K562 (cell line): ENCODE data around the gene TAL1. TPM values are rescaled to one million over a fixed set of nuclear protein-coding genes. Genes with fewer than 3 reads are reported as not detected.

Experiments
- BACH1 ChIP-seq: fragments of 200-800 bp; sonication (Bioruptor generic); IDR thresholded peaks from 2 replicates; pipeline ENCODE4 v1.6.1; 2016; ENCODE audit warnings: missing genetic modification characterization, missing compliant biosample characterization
- CHCHD3 ChIP-seq: fragments of 250-450 bp; sonication (Bioruptor Pico); IDR thresholded peaks from 2 replicates; pipeline ENCODE4 v2.1.2; 2022; ENCODE audit warnings: mild to moderate bottlenecking
- CLOCK ChIP-seq: fragments of 250-450 bp; sonication (Bioruptor Pico); IDR thresholded peaks from 2 replicates; pipeline ENCODE4 v1.4.0; 2020; ENCODE audit warnings: mild to moderate bottlenecking, moderate library complexity, borderline replicate concordance
- HDAC6 ChIP-seq: IDR thresholded peaks from 2 replicates; pipeline ENCODE4 v1.6.1; 2012; ENCODE audit warnings: low read depth, mild to moderate bottlenecking, control low read depth, inconsistent platforms, low read length, moderate library complexity
- KAT8 ChIP-seq: fragments of 450-650 bp; IDR thresholded peaks from 2 replicates; pipeline ENCODE4 v1.6.1; 2016; ENCODE audit warnings: low read depth, mild to moderate bottlenecking
- MTF1 ChIP-seq: fragments of 250-450 bp; sonication (Bioruptor Pico); IDR thresholded peaks from 2 replicates; pipeline ENCODE4 v1.9.0; 2021; ENCODE audit warnings: moderate library complexity, mild to moderate bottlenecking, inconsistent platforms, borderline replicate concordance
- NONO ChIP-seq, 2 experiments: fragments of 200-400 bp in 1 of 2; fragments of 450-650 bp in 1 of 2; formaldehyde crosslinking in 1 of 2; IDR thresholded peaks; 2 replicates each; pipeline ENCODE4 v1.6.1; 2017; ENCODE audit warnings: low read depth in 2 of 2, mild to moderate bottlenecking in 2 of 2, moderate library complexity in 2 of 2, low read length in 1 of 2
- NR2F6 ChIP-seq: fragments of 450-650 bp; formaldehyde crosslinking; IDR thresholded peaks from 2 replicates; pipeline ENCODE4 v1.4.0; 2020; ENCODE audit warnings: mild to moderate bottlenecking
- PTBP1 ChIP-seq: fragments of 200-400 bp; formaldehyde crosslinking; IDR thresholded peaks from 2 replicates; pipeline ENCODE4 v1.6.1; 2017; ENCODE audit warnings: low read depth, low read length
- RBM17 ChIP-seq: fragments of 200-400 bp; formaldehyde crosslinking; IDR thresholded peaks from 2 replicates; pipeline ENCODE4 v1.6.1; 2017; ENCODE audit warnings: low read depth, mild to moderate bottlenecking, low read length, borderline replicate concordance
- RFX1 ChIP-seq: fragments of 450-650 bp; IDR thresholded peaks from 2 replicates; pipeline ENCODE4 v1.6.1; 2016; ENCODE audit warnings: mild to moderate bottlenecking, moderate library complexity
- SAP30 ChIP-seq: fragments of 200-600 bp; sonication (generic); IDR thresholded peaks from 2 replicates; pipeline ENCODE4 v1.6.1; 2012; ENCODE audit warnings: borderline replicate concordance, low read depth, mild to moderate bottlenecking, moderate library complexity, low read length, control low read depth, inconsistent platforms; ENCODE audit not compliant: insufficient read depth, poor library complexity, severe bottlenecking
- TAF15 ChIP-seq: fragments of 200-400 bp; formaldehyde crosslinking; IDR thresholded peaks from 2 replicates; pipeline ENCODE4 v1.6.1; 2017; ENCODE audit warnings: mild to moderate bottlenecking, low read depth, low read length, moderate library complexity
- ZBED1 ChIP-seq: IDR thresholded peaks from 2 replicates; pipeline ENCODE4 v1.6.1; 2014
- ZHX1 ChIP-seq: fragments of 150-350 bp; conservative IDR thresholded peaks from 2 replicates; pipeline ENCODE4 v1.6.1; 2014; ENCODE audit warnings: low read length
- ZNF384 ChIP-seq: IDR thresholded peaks from 2 replicates; pipeline ENCODE4 v1.6.1; 2012; ENCODE audit warnings: low read depth, low read length, improper control_type of control experiment
- ZNF609 ChIP-seq: sonication (generic); formaldehyde crosslinking; IDR thresholded peaks from 2 replicates; pipeline ENCODE4 v1.8.1; 2023; ENCODE audit warnings: missing genetic modification reagents, mild to moderate bottlenecking, borderline replicate concordance
- ZNF75A ChIP-seq: fragments of 450-650 bp; formaldehyde crosslinking; IDR thresholded peaks from 2 replicates; pipeline ENCODE4 v1.4.0; 2020; ENCODE audit warnings: mild to moderate bottlenecking
- polyA plus RNA-seq, 8 experiments: library from polyadenylated mRNA; depleted of rRNA in 4 of 8; stranded (reverse) in 5 of 8; unstranded in 3 of 8; fragments of >200 nt; fragmentation: Nextera tagmentation in 2 of 8; fragmentation: Illumina TruSeq in 1 of 8; extraction: Ambion mirVana in 2 of 8; extraction: Trizol in 1 of 8; gene quantifications; 2 replicates each; pipeline versions ENCODE4 v1.2.1 to v1.2.3, GENCODE V29; 2011 to 2014; ENCODE audit warnings: inconsistent platforms in 1 of 8, missing spikeins in 1 of 8
- total RNA-seq, 7 experiments: library from RNA; depleted of rRNA in 6 of 7; stranded (reverse); fragments of >200 nt in 6 of 7; fragmentation: Illumina TruSeq in 2 of 7; extraction: Trizol in 2 of 7; gene quantifications; 2 replicates each; pipeline versions ENCODE4 v1.2.1 to v1.2.3, GENCODE V29; 2011 to 2021; ENCODE audit warnings: low replicate concordance in 1 of 7

TAL1 gene
- total and polyA plus RNA-seq, 9 of the 15 experiments (the other 6 are each of a cell fraction or from before 2014, with no cell fraction given): 18.5 to 106 (median 59.7) TPM

- TF ChIP-seq PTBP1: no peak
- no peak for TF ChIP-seq RBM17
- no peak for TF ChIP-seq CLOCK (CRISPR knock-in tag)
- TF ChIP-seq RFX1: no peak
- TF ChIP-seq CHCHD3 (CRISPR knock-in tag): no peak
- TF ChIP-seq HDAC6: no peak
- TF ChIP-seq SAP30: peak; percentile 41
- TF ChIP-seq BACH1 (tag): no peak
- no peak for TF ChIP-seq ZHX1
- 0 out of 4 replicates have a peak, but pooled peaks of 1 of the 2 experiments have one; percentile 45 for TF ChIP-seq NONO (IDR thresholded peaks at IDR 0.05; ENCODE audit: low read depth in 2 of 2, low read length in 1 of 2)
- no peak for TF ChIP-seq ZNF384
- TF ChIP-seq KAT8: no peak
- no peak for TF ChIP-seq MTF1
- no peak for TF ChIP-seq TAF15
- no peak for TF ChIP-seq ZBED1
- no peak for TF ChIP-seq NR2F6
- TF ChIP-seq ZNF609: no peak
- no peak for TF ChIP-seq ZNF75A (CRISPR knock-in tag)
Observed at GRCh38 chr1:47228644-47229030, 3.4 kb downstream of the TAL1 start (continued).
